LNCaP clone FGC (cell line): ENCODE data around the gene FGF9.

Experiments used
- DNase-seq: peaks from one replicate; pipeline ENCODE4 v3.0.0-alpha.2; 2011; ENCODE audit warnings: low read depth
- H3K4me3 ChIP-seq: 2 replicates; pipeline ENCODE4 v1.5.1; 2011; ENCODE audit warnings: mild to moderate bottlenecking, low read depth, low read length, control low read depth
- CTCF ChIP-seq: IDR thresholded peaks from 2 replicates; pipeline ENCODE4 v1.5.1; 2012; ENCODE audit warnings: mild to moderate bottlenecking; ENCODE audit not compliant: control insufficient read depth, insufficient read depth; ENCODE audit errors: extremely low read depth

Gene FGF9

DNA sequence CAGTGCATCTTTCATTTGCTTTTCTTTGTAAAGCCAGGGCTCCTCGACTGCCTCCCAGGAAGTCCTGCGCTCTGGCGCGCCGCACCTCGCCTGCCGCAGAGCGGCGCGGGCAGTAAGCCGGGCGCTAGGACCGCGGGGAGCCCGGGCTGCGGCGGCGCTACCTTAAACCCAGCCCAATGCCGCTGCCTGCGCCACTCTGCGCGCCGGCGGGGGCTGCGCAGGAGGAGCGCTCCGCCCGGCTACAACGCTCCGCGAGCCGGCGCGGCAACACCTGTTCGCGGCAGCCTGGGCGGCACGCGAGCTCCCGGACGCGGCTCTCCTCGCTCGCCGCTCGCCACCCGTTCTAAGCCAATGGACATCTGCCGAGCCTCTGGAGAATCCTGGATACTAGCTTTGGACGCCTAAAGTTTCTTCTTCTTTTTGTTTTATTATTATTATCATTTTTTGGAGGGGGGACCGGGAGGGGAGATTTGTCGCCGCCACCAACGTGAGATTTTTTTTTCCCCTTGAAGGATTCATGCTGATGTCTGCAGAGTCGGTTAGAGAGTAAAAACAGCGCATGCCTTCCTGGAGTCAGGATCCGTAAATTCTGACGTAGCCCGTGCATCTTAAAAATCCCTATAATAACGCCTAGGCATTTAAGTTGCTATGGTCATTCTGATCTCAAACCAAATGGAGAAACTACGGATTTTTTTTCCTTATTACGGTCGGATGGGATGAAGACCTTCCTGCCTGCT, at the start of gene FGF9:
FGF9 (plus strand) TSS at position 191 of the 737 bp plus-strand sequence. CDS start 840 bp downstream, outside the sequence.
- DNase-seq: peak; percentile 28
- peak; percentile 5; the same call in 1 of the 2 replicates for TF ChIP-seq CTCF
- peak within 1 kb of the TSS; percentile 36 for H3K4me3 ChIP-seq

GRCh38 chr13:21625366-21625765, 45.5 kb upstream of the FGF9 start:
- TF ChIP-seq CTCF: peak; percentile 59
- no peak overlapping the region for H3K4me3 ChIP-seq
- DNase-seq: peak; percentile 13

- no peak overlapping the region for H3K4me3 ChIP-seq
- DNase-seq: no peak
- TF ChIP-seq CTCF: no peak
Observed at GRCh38 chr13:21632196-21632595, 38.7 kb upstream of the FGF9 start.

DNA sequence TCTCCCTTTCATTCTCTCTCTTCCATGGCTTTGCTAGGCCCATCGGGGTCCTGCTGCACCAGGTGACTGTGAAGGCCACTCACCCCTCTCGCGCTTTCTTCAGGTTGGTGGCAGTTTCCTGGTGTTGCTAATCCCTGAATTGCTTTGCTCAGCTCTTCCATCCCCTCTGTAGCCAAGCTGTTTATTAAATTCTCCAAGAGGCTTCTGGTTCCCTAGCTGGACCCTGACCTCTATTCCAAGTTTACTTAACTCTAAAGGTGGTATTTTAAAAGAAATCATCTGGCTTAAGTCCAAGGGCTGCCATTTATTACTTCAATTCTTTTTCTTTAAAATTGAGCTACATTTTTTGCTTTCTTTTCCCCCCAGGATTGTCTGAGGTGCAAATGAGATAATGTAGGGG, 34.2 kb upstream of the FGF9 start:
- DNase-seq: no peak
- no peak overlapping the region for H3K4me3 ChIP-seq
- TF ChIP-seq CTCF: no peak

DNA sequence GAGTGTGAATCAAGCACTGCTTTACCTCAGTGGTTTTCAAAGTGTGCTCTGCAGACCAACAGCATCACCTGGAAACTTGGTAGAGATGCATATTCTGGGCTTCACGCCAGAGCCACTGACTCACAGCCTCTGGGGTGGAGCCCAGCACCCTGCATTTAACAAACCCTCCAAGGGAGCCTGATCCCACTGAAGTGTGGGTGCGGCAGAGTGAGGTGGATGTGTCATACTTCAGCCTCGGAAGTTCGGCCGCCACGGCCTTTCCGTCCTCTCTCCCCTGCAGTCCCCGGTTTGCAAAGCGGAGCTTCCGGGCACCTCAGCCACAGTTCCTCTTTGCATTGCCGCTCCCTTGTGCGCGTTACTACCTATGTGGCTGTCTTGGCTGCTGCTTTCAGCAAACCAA, 33.6 kb upstream of the FGF9 start:
- TF ChIP-seq CTCF: no peak
- no peak overlapping the region for H3K4me3 ChIP-seq
- DNase-seq: no peak

GRCh38 chr13:21638319-21639282, 32.3 kb upstream of the FGF9 start:
- DNase-seq: peak; percentile 8
- TF ChIP-seq CTCF: peak; percentile 59
- no peak overlapping the region for H3K4me3 ChIP-seq
